ENCODE data around the gene FYN. TPM values are rescaled to one million over a fixed set of nuclear protein-coding genes. Genes with fewer than 3 reads are reported as not detected.

Gene FYN
- total RNA-seq, 1 experiment from 2014 or later, result 18.5 TPM

DNA sequence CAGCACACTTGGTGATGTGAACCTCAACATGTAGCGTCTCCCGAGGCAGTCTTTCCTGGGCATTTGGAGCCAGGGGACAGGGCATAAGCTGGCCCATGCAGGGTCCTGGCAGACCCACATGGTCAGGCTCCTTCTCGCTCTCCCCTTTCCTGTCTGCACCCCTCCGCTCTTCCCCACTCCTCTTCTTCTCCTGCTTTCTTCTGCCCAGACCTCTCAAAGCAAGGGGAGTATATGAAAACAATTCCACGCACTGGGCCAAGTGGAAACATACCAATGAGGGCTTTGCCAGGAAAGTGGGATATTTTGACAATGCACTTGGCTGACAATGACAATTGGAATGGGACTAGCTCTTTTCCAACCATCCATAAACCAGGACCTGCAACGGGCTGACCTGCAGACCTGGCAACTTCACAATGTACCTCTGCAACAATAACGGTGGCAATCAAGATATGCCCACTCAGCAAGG, 208.7 kb downstream of the FYN start:
- intact Hi-C loops (cut with micrococcal nuclease), result no loop called here
- Histone ChIP-seq H3K9ac (ENCODE audit: low read length) (no peak overlapping the region), H3K79me2 (ENCODE audit: insufficient read depth, low read length) (no peaks in the 10 kb centered on the region), H3K4me3 (replicated peaks in 1 of 2; ENCODE audit: low read depth in 1 of 2, low read length in 2 of 2) (no peak overlapping the region), H3K4me1 (ENCODE audit: control insufficient read depth in 1 of 2, insufficient read depth in 2 of 2, low read length in 2 of 2) (no peaks in the 10 kb centered on the region), H3K36me3 (ENCODE audit: control insufficient read depth in 1 of 2, insufficient read depth in 2 of 2, low read length in 2 of 2) (no peaks in the 10 kb centered on the region), H2AFZ (ENCODE audit: low read depth, low read length, poor library complexity, severe bottlenecking) (no peak overlapping the region), H3K9me3 (ENCODE audit: control insufficient read depth in 1 of 2, insufficient read depth in 1 of 2, low read depth in 1 of 2, low read length in 2 of 2) (no peaks in the 10 kb centered on the region), H4K20me1 (ENCODE audit: insufficient read depth) (no peaks in the 10 kb centered on the region), H3K27me3 (ENCODE audit: insufficient read depth, low read length) (no peaks in the 10 kb centered on the region), H3K27ac (ENCODE audit: low read depth, low read length) (no peak overlapping the region), H3K9me2 (ENCODE audit: insufficient read depth) (no peaks in the 10 kb centered on the region), H3K4me2 (ENCODE audit: low read length) (no peak overlapping the region)
- RAD21 ChIA-PET (ENCODE audit: low non-redundant PET in 1 of 2, low total read pairs in 2 of 2, uncharacterized antibody in 2 of 2, unreplicated experiment in 2 of 2), result no interaction called here
- ATAC-seq (no peak), DNase-seq (ENCODE audit: low read depth, low spot score) (no peak)
- POLR2A ChIA-PET, result no interaction called here
- no peak for TF ChIP-seq CEBPB (IDR thresholded peaks at IDR 0.05; ENCODE audit: low read depth)
- TF ChIP-seq SRF (IDR thresholded peaks at IDR 0.05; ENCODE audit: low read depth), result no peak
- no peak for TF ChIP-seq ELF1 (IDR thresholded peaks at IDR 0.05; ENCODE audit: borderline replicate concordance, low read depth)
- no peak for TF ChIP-seq FOSL1 (IDR thresholded peaks at IDR 0.05; ENCODE audit: low read depth)
- no peak for TF ChIP-seq EGR1 (IDR thresholded peaks at IDR 0.05; ENCODE audit: low read depth)
- no TSS peak for BruUV-seq (replicated peaks)
- CTCF ChIA-PET, result no interaction called here

DNA sequence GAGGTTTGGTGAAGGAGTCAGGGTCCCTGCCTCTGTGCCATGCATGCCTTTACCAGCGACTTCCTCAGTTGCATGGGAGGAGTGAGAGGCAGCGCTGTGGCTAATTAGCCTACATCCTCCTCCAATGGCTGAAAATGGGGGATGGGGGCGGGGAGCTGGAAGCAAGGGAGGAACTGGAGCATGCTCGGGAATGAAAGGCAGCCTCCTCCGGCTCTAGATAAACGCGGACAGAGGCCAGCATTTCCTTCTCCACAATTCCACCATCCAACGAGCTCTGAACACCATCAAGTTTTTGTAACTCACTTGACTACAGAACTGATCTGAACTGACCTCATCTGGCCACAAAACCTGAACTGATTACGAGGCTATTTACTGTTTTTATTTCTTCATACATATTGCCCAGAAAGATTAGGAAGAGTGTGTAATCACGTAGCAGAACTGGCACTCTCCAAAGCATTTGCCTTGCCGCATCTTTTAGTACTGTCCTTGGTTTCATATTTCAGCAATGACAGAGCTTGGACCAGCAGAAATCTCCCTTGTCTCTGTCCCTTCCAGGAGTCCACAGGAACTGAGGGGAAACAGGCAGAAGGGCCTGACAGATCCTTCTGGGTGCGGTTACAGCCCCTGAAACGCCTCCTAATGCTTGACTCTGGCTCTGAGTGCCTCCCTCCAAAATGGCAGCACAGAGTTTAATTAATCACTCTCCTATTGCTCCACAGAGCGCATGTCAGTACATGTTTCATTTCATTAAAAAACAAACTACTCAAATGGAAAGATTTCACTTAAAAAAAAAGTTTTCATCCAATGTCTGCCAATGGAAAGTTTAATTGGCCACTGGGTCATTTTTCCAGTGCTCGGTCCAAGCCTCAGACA, 209.3 kb downstream of the FYN start:
- H3K9ac ChIP-seq (ENCODE audit: low read length), result no peak overlapping the region
- ChIA-PET CTCF (no interaction called here), RAD21 (ENCODE audit: low non-redundant PET in 1 of 2, low total read pairs in 2 of 2, uncharacterized antibody in 2 of 2, unreplicated experiment in 2 of 2) (no interaction called here), POLR2A (no interaction called here)
- no peak overlapping the region for H3K27ac ChIP-seq (ENCODE audit: low read depth, low read length)
- no TSS peak for BruUV-seq (replicated peaks)
- TF ChIP-seq POLR2AphosphoS5 (IDR thresholded peaks at IDR 0.05; ENCODE audit: low read depth, low read length), result no peak
- TF ChIP-seq ZFX (IDR thresholded peaks at IDR 0.05), result no peak
- TF ChIP-seq, protein P1, sequence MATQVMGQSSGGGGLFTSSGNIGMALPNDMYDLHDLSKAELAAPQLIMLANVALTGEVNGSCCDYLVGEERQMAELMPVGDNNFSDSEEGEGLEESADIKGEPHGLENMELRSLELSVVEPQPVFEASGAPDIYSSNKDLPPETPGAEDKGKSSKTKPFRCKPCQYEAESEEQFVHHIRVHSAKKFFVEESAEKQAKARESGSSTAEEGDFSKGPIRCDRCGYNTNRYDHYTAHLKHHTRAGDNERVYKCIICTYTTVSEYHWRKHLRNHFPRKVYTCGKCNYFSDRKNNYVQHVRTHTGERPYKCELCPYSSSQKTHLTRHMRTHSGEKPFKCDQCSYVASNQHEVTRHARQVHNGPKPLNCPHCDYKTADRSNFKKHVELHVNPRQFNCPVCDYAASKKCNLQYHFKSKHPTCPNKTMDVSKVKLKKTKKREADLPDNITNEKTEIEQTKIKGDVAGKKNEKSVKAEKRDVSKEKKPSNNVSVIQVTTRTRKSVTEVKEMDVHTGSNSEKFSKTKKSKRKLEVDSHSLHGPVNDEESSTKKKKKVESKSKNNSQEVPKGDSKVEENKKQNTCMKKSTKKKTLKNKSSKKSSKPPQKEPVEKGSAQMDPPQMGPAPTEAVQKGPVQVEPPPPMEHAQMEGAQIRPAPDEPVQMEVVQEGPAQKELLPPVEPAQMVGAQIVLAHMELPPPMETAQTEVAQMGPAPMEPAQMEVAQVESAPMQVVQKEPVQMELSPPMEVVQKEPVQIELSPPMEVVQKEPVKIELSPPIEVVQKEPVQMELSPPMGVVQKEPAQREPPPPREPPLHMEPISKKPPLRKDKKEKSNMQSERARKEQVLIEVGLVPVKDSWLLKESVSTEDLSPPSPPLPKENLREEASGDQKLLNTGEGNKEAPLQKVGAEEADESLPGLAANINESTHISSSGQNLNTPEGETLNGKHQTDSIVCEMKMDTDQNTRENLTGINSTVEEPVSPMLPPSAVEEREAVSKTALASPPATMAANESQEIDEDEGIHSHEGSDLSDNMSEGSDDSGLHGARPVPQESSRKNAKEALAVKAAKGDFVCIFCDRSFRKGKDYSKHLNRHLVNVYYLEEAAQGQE (IDR thresholded peaks at IDR 0.05; ENCODE audit: low read depth), result no peak
- no peak for TF ChIP-seq EZH2 (IDR thresholded peaks at IDR 0.05)
- no peak for TF ChIP-seq CBX3 (IDR thresholded peaks at IDR 0.05; ENCODE audit: low read depth)
- no peak for TF ChIP-seq SP1 (IDR thresholded peaks at IDR 0.05; ENCODE audit: low read depth)
- TF ChIP-seq ELF1 (IDR thresholded peaks at IDR 0.05; ENCODE audit: borderline replicate concordance, low read depth), result no peak
- TF ChIP-seq TCF7L2 (IDR thresholded peaks at IDR 0.05; ENCODE audit: borderline replicate concordance, extremely low read depth, insufficient read depth, insufficient read length), result no peak
- H3K36me3 ChIP-seq (ENCODE audit: control insufficient read depth in 1 of 2, insufficient read depth in 2 of 2, low read length in 2 of 2), result no peaks in the 10 kb centered on the region
- no peaks in the 10 kb centered on the region for H3K9me2 ChIP-seq (ENCODE audit: insufficient read depth)
- H3K9me3 ChIP-seq (ENCODE audit: control insufficient read depth in 1 of 2, insufficient read depth in 1 of 2, low read depth in 1 of 2, low read length in 2 of 2), result no peaks in the 10 kb centered on the region
- H4K20me1 ChIP-seq (ENCODE audit: insufficient read depth), result no peaks in the 10 kb centered on the region
- ATAC-seq (no peak), DNase-seq (ENCODE audit: low read depth, low spot score) (no peak)
- intact Hi-C loops (cut with micrococcal nuclease), result no loop called here
- H3K27me3 ChIP-seq (ENCODE audit: insufficient read depth, low read length), result no peaks in the 10 kb centered on the region
- no peaks in the 10 kb centered on the region for H3K4me1 ChIP-seq (ENCODE audit: control insufficient read depth in 1 of 2, insufficient read depth in 2 of 2, low read length in 2 of 2)
- H3K4me3 ChIP-seq (replicated peaks in 1 of 2; ENCODE audit: low read depth in 1 of 2, low read length in 2 of 2), result no peak overlapping the region
- H3K79me2 ChIP-seq (ENCODE audit: insufficient read depth, low read length), result no peaks in the 10 kb centered on the region
- H3K4me2 ChIP-seq (ENCODE audit: low read length), result no peak overlapping the region
- H2AFZ ChIP-seq (ENCODE audit: low read depth, low read length, poor library complexity, severe bottlenecking), result no peak overlapping the region
